ENCODE results near the gene TCAP. TPM values are rescaled to one million over a fixed set of nuclear protein-coding genes. Genes with fewer than 3 reads are reported as not detected.

Gene TCAP
- total RNA-seq, 1 donor from 2014 or later = 5,825 TPM

- H3K27me3 ChIP-seq (ENCODE audit: low read depth) = no peaks in the 10 kb centered on the region
- intact Hi-C loops (cut with micrococcal nuclease) = no loop called here
- no peak for DNase-seq
- H3K36me3 ChIP-seq = no peaks in the 10 kb centered on the region
- no peak for TF ChIP-seq CTCF (IDR thresholded peaks at IDR 0.05; ENCODE audit: borderline replicate concordance)
- peaks cover 44% of the 10 kb centered on the region for H3K4me1 ChIP-seq
- H3K27ac ChIP-seq (replicated peaks) = no peak overlapping the region
- no peak overlapping the region for H3K4me3 ChIP-seq
- no peaks in the 10 kb centered on the region for H3K9me3 ChIP-seq (replicated peaks)
These were observed 15.0 kb upstream of the TCAP start for GRCh38 chr17:39650121-39650579.

GRCh38 chr17:39651923-39652586, 13.1 kb upstream of the TCAP start:
- intact Hi-C loops (cut with micrococcal nuclease) = no loop called here
- Histone ChIP-seq H3K27me3 (ENCODE audit: low read depth) (no peaks in the 10 kb centered on the region), H3K4me3 (no peak overlapping the region), H3K9me3 (replicated peaks) (no peaks in the 10 kb centered on the region), H3K4me1 (peaks cover 33% of the 10 kb centered on the region), H3K27ac (replicated peaks) (peak overlapping the region; percentile 50), H3K36me3 (no peaks in the 10 kb centered on the region)
- DNase-seq = no peak
- no peak for TF ChIP-seq CTCF (IDR thresholded peaks at IDR 0.05; ENCODE audit: borderline replicate concordance)

GRCh38 chr17:39652587-39653315, 12.4 kb upstream of the TCAP start:
- Histone ChIP-seq H3K27me3 (ENCODE audit: low read depth) (no peaks in the 10 kb centered on the region), H3K4me3 (no peak overlapping the region), H3K9me3 (replicated peaks) (no peaks in the 10 kb centered on the region), H3K4me1 (peaks cover 37% of the 10 kb centered on the region), H3K36me3 (no peaks in the 10 kb centered on the region), H3K27ac (replicated peaks) (peak overlapping the region; percentile 50)
- no peak for DNase-seq
- intact Hi-C loops (cut with micrococcal nuclease) = no loop called here
- TF ChIP-seq CTCF (IDR thresholded peaks at IDR 0.05; ENCODE audit: borderline replicate concordance) = no peak

DNA sequence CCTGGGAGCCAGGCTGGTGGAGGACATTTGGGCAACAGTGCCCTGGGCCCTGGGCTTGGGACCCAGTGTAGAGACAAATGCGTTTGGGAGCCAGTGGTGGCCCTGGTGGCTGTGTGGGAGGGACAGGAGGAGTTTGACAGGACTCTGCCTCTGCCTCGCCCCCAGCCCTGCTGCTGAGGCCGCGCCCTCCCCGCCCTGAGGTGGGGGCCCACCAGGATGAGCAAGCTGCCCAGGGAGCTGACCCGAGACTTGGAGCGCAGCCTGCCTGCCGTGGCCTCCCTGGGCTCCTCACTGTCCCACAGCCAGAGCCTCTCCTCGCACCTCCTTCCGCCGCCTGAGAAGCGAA, 11.9 kb upstream of the TCAP start:
- H3K36me3 ChIP-seq = no peaks in the 10 kb centered on the region
- peak overlapping the region; percentile 50 for H3K27ac ChIP-seq (replicated peaks)
- TF ChIP-seq CTCF (IDR thresholded peaks at IDR 0.05; ENCODE audit: borderline replicate concordance) = no peak
- H3K27me3 ChIP-seq (ENCODE audit: low read depth) = no peaks in the 10 kb centered on the region
- no peak overlapping the region for H3K4me3 ChIP-seq
- H3K4me1 ChIP-seq = peaks cover 42% of the 10 kb centered on the region
- no peaks in the 10 kb centered on the region for H3K9me3 ChIP-seq (replicated peaks)
- no peak for DNase-seq
- intact Hi-C loops (cut with micrococcal nuclease) = no loop called here

DNA sequence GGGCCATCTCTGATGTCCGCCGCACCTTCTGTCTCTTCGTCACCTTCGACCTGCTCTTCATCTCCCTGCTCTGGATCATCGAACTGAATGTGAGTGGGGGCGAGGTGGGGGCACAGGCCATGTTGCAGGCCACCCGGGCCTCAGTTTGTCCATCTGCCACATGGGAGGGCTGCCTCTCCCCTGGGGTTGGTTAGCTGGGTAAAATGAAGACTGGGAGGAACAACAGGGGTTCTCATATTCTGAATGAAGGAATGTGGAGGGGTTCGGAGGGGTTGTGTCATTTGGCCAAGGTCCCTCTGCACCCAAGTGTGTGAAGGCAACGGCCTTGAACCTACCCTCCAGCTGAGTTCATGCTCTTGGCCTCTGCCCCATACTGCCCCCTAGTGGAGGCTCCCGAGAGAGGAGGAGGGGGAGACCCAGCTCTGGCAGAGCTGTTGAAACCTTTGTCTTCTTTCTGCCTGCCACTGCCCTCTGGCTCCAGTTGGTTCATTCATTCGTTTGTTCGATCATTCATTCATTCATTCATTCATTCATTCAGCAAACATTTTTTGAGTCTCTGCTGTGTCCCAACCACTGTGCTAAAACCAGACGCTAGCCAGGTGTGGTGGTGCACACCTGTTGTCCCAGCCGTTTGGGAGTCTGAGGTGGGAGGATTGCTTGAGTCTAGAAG, 11.4 kb upstream of the TCAP start:
- no peaks in the 10 kb centered on the region for H3K9me3 ChIP-seq (replicated peaks)
- H3K36me3 ChIP-seq = peaks cover 3% of the 10 kb centered on the region
- H3K27ac ChIP-seq (replicated peaks) = no peak overlapping the region
- H3K4me3 ChIP-seq = no peak overlapping the region
- no peaks in the 10 kb centered on the region for H3K27me3 ChIP-seq (ENCODE audit: low read depth)
- peak; percentile 85 for TF ChIP-seq CTCF (IDR thresholded peaks at IDR 0.05; ENCODE audit: borderline replicate concordance)
- intact Hi-C loops (cut with micrococcal nuclease) = no loop called here
- peaks cover 47% of the 10 kb centered on the region for H3K4me1 ChIP-seq
- DNase-seq = peak; percentile 61

Data from left ventricle myocardium inferior (tissue), 1 donor.